ENCODE measurements around the gene NMRK1.

NMRK1 gene

GRCh38 chr9:75102177-75102790, 14.3 kb upstream of the NMRK1 start:
- Histone ChIP-seq H3K27ac (ENCODE audit: low read depth, low read length) (no peak overlapping the region), H3K36me3 (ENCODE audit: control insufficient read depth, insufficient read depth, low read length) (no peaks in the 10 kb centered on the region), H3K27me3 (ENCODE audit: control insufficient read depth, insufficient read depth, low read length) (no peaks in the 10 kb centered on the region), H3K9ac (ENCODE audit: low read length) (no peak overlapping the region), H3K9me3 (ENCODE audit: control insufficient read depth, insufficient read depth, low read depth, low read length) (no peaks in the 10 kb centered on the region), H3K4me1 (ENCODE audit: control insufficient read depth, insufficient read depth, low read length) (peaks cover 7% of the 10 kb centered on the region), H3K4me3 (ENCODE audit: low read depth, low read length) (no peak overlapping the region)

- no peaks in the 10 kb centered on the region for H3K36me3 ChIP-seq (ENCODE audit: control insufficient read depth, insufficient read depth, low read length)
- H3K27me3 ChIP-seq (ENCODE audit: control insufficient read depth, insufficient read depth, low read length): no peaks in the 10 kb centered on the region
- 0 out of 2 replicates have a peak overlapping the region, but pooled peaks have one; percentile 18 for H3K27ac ChIP-seq (ENCODE audit: low read depth, low read length)
- peaks cover 7% of the 10 kb centered on the region for H3K4me1 ChIP-seq (ENCODE audit: control insufficient read depth, insufficient read depth, low read length)
- no peaks in the 10 kb centered on the region for H3K9me3 ChIP-seq (ENCODE audit: control insufficient read depth, insufficient read depth, low read depth, low read length)
- no peak overlapping the region for H3K9ac ChIP-seq (ENCODE audit: low read length)
- H3K4me3 ChIP-seq (ENCODE audit: low read depth, low read length): no peak overlapping the region
Measured at GRCh38 chr9:75101004-75101588, 13.1 kb upstream of the NMRK1 start.

- Histone ChIP-seq H3K4me3 (ENCODE audit: low read depth, low read length) (no peak overlapping the region), H3K9me3 (ENCODE audit: control insufficient read depth, insufficient read depth, low read depth, low read length) (no peaks in the 10 kb centered on the region), H3K27ac (ENCODE audit: low read depth, low read length) (no peak overlapping the region), H3K9ac (ENCODE audit: low read length) (no peak overlapping the region), H3K36me3 (ENCODE audit: control insufficient read depth, insufficient read depth, low read length) (no peaks in the 10 kb centered on the region), H3K27me3 (ENCODE audit: control insufficient read depth, insufficient read depth, low read length) (no peaks in the 10 kb centered on the region), H3K4me1 (ENCODE audit: control insufficient read depth, insufficient read depth, low read length) (peaks cover 18% of the 10 kb centered on the region)
Measured at GRCh38 chr9:75096796-75097195, 8.8 kb upstream of the NMRK1 start.

GRCh38 chr9:75092766-75093165, 4.8 kb upstream of the NMRK1 start:
- H3K9ac ChIP-seq (ENCODE audit: low read length): no peak overlapping the region
- no peak overlapping the region for H3K4me3 ChIP-seq (ENCODE audit: low read depth, low read length)
- no peaks in the 10 kb centered on the region for H3K36me3 ChIP-seq (ENCODE audit: control insufficient read depth, insufficient read depth, low read length)
- no peak overlapping the region for H3K27ac ChIP-seq (ENCODE audit: low read depth, low read length)
- peaks cover 14% of the 10 kb centered on the region for H3K4me1 ChIP-seq (ENCODE audit: control insufficient read depth, insufficient read depth, low read length)
- peaks cover 4% of the 10 kb centered on the region; the same call in 1 of the 2 replicates for H3K27me3 ChIP-seq (ENCODE audit: control insufficient read depth, insufficient read depth, low read length)
- H3K9me3 ChIP-seq (ENCODE audit: control insufficient read depth, insufficient read depth, low read depth, low read length): no peaks in the 10 kb centered on the region

- Histone ChIP-seq H3K27me3 (ENCODE audit: control insufficient read depth, insufficient read depth, low read length) (peaks cover 4% of the 10 kb centered on the region; the same call in 1 of the 2 replicates), H3K36me3 (ENCODE audit: control insufficient read depth, insufficient read depth, low read length) (no peaks in the 10 kb centered on the region), H3K9me3 (ENCODE audit: control insufficient read depth, insufficient read depth, low read depth, low read length) (no peaks in the 10 kb centered on the region), H3K27ac (ENCODE audit: low read depth, low read length) (no peak overlapping the region), H3K4me3 (ENCODE audit: low read depth, low read length) (no peak overlapping the region), H3K9ac (ENCODE audit: low read length) (no peak overlapping the region), H3K4me1 (ENCODE audit: control insufficient read depth, insufficient read depth, low read length) (peaks cover 20% of the 10 kb centered on the region)
Measured at GRCh38 chr9:75090579-75090978, 2.6 kb upstream of the NMRK1 start.

GRCh38 chr9:75089373-75089766, 1.4 kb upstream of the NMRK1 start:
- Histone ChIP-seq H3K9me3 (ENCODE audit: control insufficient read depth, insufficient read depth, low read depth, low read length) (no peaks in the 10 kb centered on the region), H3K9ac (ENCODE audit: low read length) (peak overlapping the region; percentile 14), H3K27me3 (ENCODE audit: control insufficient read depth, insufficient read depth, low read length) (peaks cover 4% of the 10 kb centered on the region; the same call in 1 of the 2 replicates), H3K4me3 (ENCODE audit: low read depth, low read length) (peak overlapping the region; percentile 81), H3K36me3 (ENCODE audit: control insufficient read depth, insufficient read depth, low read length) (no peaks in the 10 kb centered on the region), H3K27ac (ENCODE audit: low read depth, low read length) (no peak overlapping the region), H3K4me1 (ENCODE audit: control insufficient read depth, insufficient read depth, low read length) (peaks cover 18% of the 10 kb centered on the region)

- Histone ChIP-seq H3K9me3 (ENCODE audit: control insufficient read depth, insufficient read depth, low read depth, low read length) (no peaks in the 10 kb centered on the region), H3K4me1 (ENCODE audit: control insufficient read depth, insufficient read depth, low read length) (peaks cover 24% of the 10 kb centered on the region), H3K9ac (ENCODE audit: low read length) (peak overlapping the region; percentile 64), H3K4me3 (ENCODE audit: low read depth, low read length) (peak overlapping the region; percentile 81), H3K27me3 (ENCODE audit: control insufficient read depth, insufficient read depth, low read length) (peaks cover 4% of the 10 kb centered on the region; the same call in 1 of the 2 replicates), H3K36me3 (ENCODE audit: control insufficient read depth, insufficient read depth, low read length) (no peaks in the 10 kb centered on the region), H3K27ac (ENCODE audit: low read depth, low read length) (no peak overlapping the region)
Measured at GRCh38 chr9:75088646-75089372, 854 bp upstream of the NMRK1 start.

- peak overlapping the region; percentile 49; the same call in 1 of the 2 replicates for H3K27ac ChIP-seq (ENCODE audit: low read depth, low read length)
- H3K4me3 ChIP-seq (ENCODE audit: low read depth, low read length): peak overlapping the region; percentile 78
- peaks cover 33% of the 10 kb centered on the region for H3K4me1 ChIP-seq (ENCODE audit: control insufficient read depth, insufficient read depth, low read length)
- no peaks in the 10 kb centered on the region for H3K36me3 ChIP-seq (ENCODE audit: control insufficient read depth, insufficient read depth, low read length)
- peaks cover 4% of the 10 kb centered on the region; the same call in 1 of the 2 replicates for H3K27me3 ChIP-seq (ENCODE audit: control insufficient read depth, insufficient read depth, low read length)
- H3K9ac ChIP-seq (ENCODE audit: low read length): peak overlapping the region; percentile 83
- no peaks in the 10 kb centered on the region for H3K9me3 ChIP-seq (ENCODE audit: control insufficient read depth, insufficient read depth, low read depth, low read length)
Measured at GRCh38 chr9:75087289-75087823, 599 bp downstream of the NMRK1 start.

GRCh38 chr9:75086541-75087288, 1.2 kb downstream of the NMRK1 start:
- peaks cover 33% of the 10 kb centered on the region for H3K4me1 ChIP-seq (ENCODE audit: control insufficient read depth, insufficient read depth, low read length)
- peak overlapping the region; percentile 78 for H3K4me3 ChIP-seq (ENCODE audit: low read depth, low read length)
- H3K27ac ChIP-seq (ENCODE audit: low read depth, low read length): peak overlapping the region; percentile 49; the same call in 1 of the 2 replicates
- H3K27me3 ChIP-seq (ENCODE audit: control insufficient read depth, insufficient read depth, low read length): peaks cover 4% of the 10 kb centered on the region; the same call in 1 of the 2 replicates
- no peaks in the 10 kb centered on the region for H3K9me3 ChIP-seq (ENCODE audit: control insufficient read depth, insufficient read depth, low read depth, low read length)
- H3K9ac ChIP-seq (ENCODE audit: low read length): peak overlapping the region; percentile 83
- no peaks in the 10 kb centered on the region for H3K36me3 ChIP-seq (ENCODE audit: control insufficient read depth, insufficient read depth, low read length)

GRCh38 chr9:75085640-75086039, 2.3 kb downstream of the NMRK1 start:
- H3K4me1 ChIP-seq (ENCODE audit: control insufficient read depth, insufficient read depth, low read length): peaks cover 33% of the 10 kb centered on the region
- H3K27me3 ChIP-seq (ENCODE audit: control insufficient read depth, insufficient read depth, low read length): peaks cover 4% of the 10 kb centered on the region; the same call in 1 of the 2 replicates
- H3K36me3 ChIP-seq (ENCODE audit: control insufficient read depth, insufficient read depth, low read length): no peaks in the 10 kb centered on the region
- no peak overlapping the region for H3K9ac ChIP-seq (ENCODE audit: low read length)
- no peaks in the 10 kb centered on the region for H3K9me3 ChIP-seq (ENCODE audit: control insufficient read depth, insufficient read depth, low read depth, low read length)
- no peak overlapping the region for H3K27ac ChIP-seq (ENCODE audit: low read depth, low read length)
- no peak overlapping the region for H3K4me3 ChIP-seq (ENCODE audit: low read depth, low read length)
